Testis (tissue), 2 donors: Measurements from ENCODE around the gene RIPOR2.

ENCODE experiments used
- POLR2A ChIP-seq: fragments of 450-650 bp; IDR thresholded peaks from one replicate; pipeline ENCODE4 v1.6.1; 2017; ENCODE audit warnings: antibody characterized with exemption, mild to moderate bottlenecking, moderate library complexity
- TF ChIP-seq, protein P1 (sequence below), 3 experiments: fragments of 450-650 bp in 2 of 3; fragments of 200-600 bp in 1 of 3; sonication (generic) in 1 of 3; IDR thresholded peaks; one replicate each; pipeline ENCODE4 v1.5.1; 2016 to 2019; ENCODE audit warnings: antibody characterized with exemption in 3 of 3, mild to moderate bottlenecking in 2 of 3, moderate library complexity in 1 of 3

DNA sequence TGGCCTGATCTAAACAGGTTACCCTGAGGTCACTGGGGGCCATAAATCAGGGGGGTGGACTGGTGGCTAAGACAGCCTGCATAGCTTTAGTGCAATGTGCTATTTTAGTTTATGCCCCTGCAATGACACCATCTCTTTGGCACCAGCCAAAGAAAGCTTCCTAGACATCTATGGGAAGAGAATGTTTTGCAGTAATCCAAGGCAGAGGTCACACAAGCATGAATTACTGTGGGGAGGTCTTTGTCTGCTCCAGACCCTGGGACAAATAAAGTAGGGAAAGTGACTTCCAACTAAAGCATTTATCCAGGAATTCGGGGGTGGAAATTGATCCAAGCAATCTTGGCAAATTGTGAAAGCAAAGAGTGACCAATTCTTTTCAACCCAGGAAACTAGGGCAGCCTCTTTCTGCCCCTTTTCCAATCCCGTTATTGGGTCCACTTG is 5.3 kb downstream of the RIPOR2 start:
- TF ChIP-seq, protein P1, sequence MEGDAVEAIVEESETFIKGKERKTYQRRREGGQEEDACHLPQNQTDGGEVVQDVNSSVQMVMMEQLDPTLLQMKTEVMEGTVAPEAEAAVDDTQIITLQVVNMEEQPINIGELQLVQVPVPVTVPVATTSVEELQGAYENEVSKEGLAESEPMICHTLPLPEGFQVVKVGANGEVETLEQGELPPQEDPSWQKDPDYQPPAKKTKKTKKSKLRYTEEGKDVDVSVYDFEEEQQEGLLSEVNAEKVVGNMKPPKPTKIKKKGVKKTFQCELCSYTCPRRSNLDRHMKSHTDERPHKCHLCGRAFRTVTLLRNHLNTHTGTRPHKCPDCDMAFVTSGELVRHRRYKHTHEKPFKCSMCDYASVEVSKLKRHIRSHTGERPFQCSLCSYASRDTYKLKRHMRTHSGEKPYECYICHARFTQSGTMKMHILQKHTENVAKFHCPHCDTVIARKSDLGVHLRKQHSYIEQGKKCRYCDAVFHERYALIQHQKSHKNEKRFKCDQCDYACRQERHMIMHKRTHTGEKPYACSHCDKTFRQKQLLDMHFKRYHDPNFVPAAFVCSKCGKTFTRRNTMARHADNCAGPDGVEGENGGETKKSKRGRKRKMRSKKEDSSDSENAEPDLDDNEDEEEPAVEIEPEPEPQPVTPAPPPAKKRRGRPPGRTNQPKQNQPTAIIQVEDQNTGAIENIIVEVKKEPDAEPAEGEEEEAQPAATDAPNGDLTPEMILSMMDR (IDR thresholded peaks at IDR 0.05) = no peak
- no peak for TF ChIP-seq POLR2A
